ENCODE results near the gene C10orf88. TPM values are rescaled to one million over a fixed set of nuclear protein-coding genes. Genes with fewer than 3 reads are reported as not detected.

The C10orf88 gene
- polyA plus RNA-seq, 3 donors, result 2.2 to 2.9 (median 2.7) TPM

GRCh38 chr10:122998934-122999333, 44.9 kb upstream of the C10orf88 start:
- Histone ChIP-seq H3K27ac (ENCODE audit: low read depth in 1 of 2, low read length in 2 of 2) (no peak overlapping the region), H4K20me1 (ENCODE audit: insufficient read depth, low read length) (peaks cover 81% of the 10 kb centered on the region), H2AFZ (ENCODE audit: insufficient read depth, low read depth, low read length, poor library complexity, severe bottlenecking) (no peak overlapping the region), H3K4me1 (ENCODE audit: control insufficient read depth in 1 of 2, insufficient read depth in 2 of 2, low read length in 2 of 2) (no peaks in the 10 kb centered on the region), H3K79me2 (ENCODE audit: insufficient read depth, low read length) (peaks cover 67% of the 10 kb centered on the region), H3K36me3 (replicated peaks in 1 of 2; ENCODE audit: control insufficient read depth in 1 of 2, insufficient read depth in 2 of 2, low read length in 2 of 2) (peaks cover 39 to 55% of the 10 kb centered on the region in 2 donors), H3K9me3 (replicated peaks in 1 of 2; ENCODE audit: control insufficient read depth in 1 of 2, insufficient read depth in 1 of 2, low read length in 2 of 2) (no peaks in the 10 kb centered on the region), H3K4me2 (replicated peaks; ENCODE audit: extremely low read depth, low read length, poor library complexity, severe bottlenecking) (no peak overlapping the region), H3K9ac (ENCODE audit: insufficient read depth, low read length, poor library complexity, severe bottlenecking) (no peak overlapping the region), H3K4me3 (replicated peaks in 1 of 3; ENCODE audit: low read depth in 2 of 3, low read length in 3 of 3) (no peak overlapping the region), H3K27me3 (ENCODE audit: control insufficient read depth in 2 of 2, insufficient read depth in 2 of 2, low read length in 2 of 2) (no peaks in the 10 kb centered on the region)
- H3K4me3 Mint-ChIP-seq, result no peak overlapping the region
- H3K36me3 Mint-ChIP-seq, result peaks cover 46 to 59% of the 10 kb centered on the region in 2 donors
- WGBS (ENCODE audit: insufficient coverage), result 100% methylated on average over 1 of the region's 3 CpGs
- H3K9me3 Mint-ChIP-seq, result no peaks in the 10 kb centered on the region
- no peak for DNase-seq
- TF ChIP-seq CTCF (IDR thresholded peaks at IDR 0.05), result no peak
- intact Hi-C loops (cut with micrococcal nuclease), result no loop called here
- peaks cover 0 to 5% (median 1%) of the 10 kb centered on the region in 3 donors for H3K27me3 Mint-ChIP-seq (ENCODE audit: low read depth in 3 of 3)
- H3K27ac Mint-ChIP-seq, result no peak overlapping the region
- peaks cover 2% of the 10 kb centered on the region for H3K4me1 Mint-ChIP-seq

GRCh38 chr10:122998360-122998917, 44.4 kb upstream of the C10orf88 start:
- Histone ChIP-seq H3K79me2 (ENCODE audit: insufficient read depth, low read length) (peaks cover 62% of the 10 kb centered on the region), H3K4me2 (replicated peaks; ENCODE audit: extremely low read depth, low read length, poor library complexity, severe bottlenecking) (no peak overlapping the region), H3K4me3 (replicated peaks in 1 of 3; ENCODE audit: low read depth in 2 of 3, low read length in 3 of 3) (no peak overlapping the region), H3K36me3 (replicated peaks in 1 of 2; ENCODE audit: control insufficient read depth in 1 of 2, insufficient read depth in 2 of 2, low read length in 2 of 2) (peaks cover 44 to 60% of the 10 kb centered on the region in 2 donors), H4K20me1 (ENCODE audit: insufficient read depth, low read length) (peaks cover 80% of the 10 kb centered on the region), H3K27me3 (ENCODE audit: control insufficient read depth in 2 of 2, insufficient read depth in 2 of 2, low read length in 2 of 2) (no peaks in the 10 kb centered on the region), H3K4me1 (ENCODE audit: control insufficient read depth in 1 of 2, insufficient read depth in 2 of 2, low read length in 2 of 2) (no peaks in the 10 kb centered on the region), H2AFZ (ENCODE audit: insufficient read depth, low read depth, low read length, poor library complexity, severe bottlenecking) (no peak overlapping the region), H3K9me3 (replicated peaks in 1 of 2; ENCODE audit: control insufficient read depth in 1 of 2, insufficient read depth in 1 of 2, low read length in 2 of 2) (no peaks in the 10 kb centered on the region), H3K9ac (ENCODE audit: insufficient read depth, low read length, poor library complexity, severe bottlenecking) (no peak overlapping the region), H3K27ac (ENCODE audit: low read depth in 1 of 2, low read length in 2 of 2) (no peak overlapping the region)
- Mint-ChIP-seq H3K27me3 (ENCODE audit: low read depth in 3 of 3) (peaks cover 0 to 5% (median 1%) of the 10 kb centered on the region in 3 donors), H3K9me3 (no peaks in the 10 kb centered on the region), H3K4me3 (no peak overlapping the region), H3K36me3 (peaks cover 49 to 63% of the 10 kb centered on the region in 2 donors), H3K27ac (no peak overlapping the region), H3K4me1 (peaks cover 2% of the 10 kb centered on the region)
- intact Hi-C loops (cut with micrococcal nuclease), result no loop called here
- no CpG with 5 or more reads among the region's 6 CpGs for WGBS (ENCODE audit: insufficient coverage)
- no peak for TF ChIP-seq CTCF (IDR thresholded peaks at IDR 0.05)
- DNase-seq, result no peak
